Activated CD4-positive, alpha-beta T cell treated with anti-CD3 and anti-CD28 coated beads for 48 hours (primary cell): ENCODE measurements around the gene ZBED4.
"Not testable (repeated sequence)": the region's sequence is repeated elsewhere in the genome, so short reads cannot be mapped to it uniquely, and the experiment has no call there.

Experiments
- DNase-seq: peaks from one replicate; pipeline ENCODE4 v3.0.0-alpha.2; 2020

The ZBED4 gene, protein sequence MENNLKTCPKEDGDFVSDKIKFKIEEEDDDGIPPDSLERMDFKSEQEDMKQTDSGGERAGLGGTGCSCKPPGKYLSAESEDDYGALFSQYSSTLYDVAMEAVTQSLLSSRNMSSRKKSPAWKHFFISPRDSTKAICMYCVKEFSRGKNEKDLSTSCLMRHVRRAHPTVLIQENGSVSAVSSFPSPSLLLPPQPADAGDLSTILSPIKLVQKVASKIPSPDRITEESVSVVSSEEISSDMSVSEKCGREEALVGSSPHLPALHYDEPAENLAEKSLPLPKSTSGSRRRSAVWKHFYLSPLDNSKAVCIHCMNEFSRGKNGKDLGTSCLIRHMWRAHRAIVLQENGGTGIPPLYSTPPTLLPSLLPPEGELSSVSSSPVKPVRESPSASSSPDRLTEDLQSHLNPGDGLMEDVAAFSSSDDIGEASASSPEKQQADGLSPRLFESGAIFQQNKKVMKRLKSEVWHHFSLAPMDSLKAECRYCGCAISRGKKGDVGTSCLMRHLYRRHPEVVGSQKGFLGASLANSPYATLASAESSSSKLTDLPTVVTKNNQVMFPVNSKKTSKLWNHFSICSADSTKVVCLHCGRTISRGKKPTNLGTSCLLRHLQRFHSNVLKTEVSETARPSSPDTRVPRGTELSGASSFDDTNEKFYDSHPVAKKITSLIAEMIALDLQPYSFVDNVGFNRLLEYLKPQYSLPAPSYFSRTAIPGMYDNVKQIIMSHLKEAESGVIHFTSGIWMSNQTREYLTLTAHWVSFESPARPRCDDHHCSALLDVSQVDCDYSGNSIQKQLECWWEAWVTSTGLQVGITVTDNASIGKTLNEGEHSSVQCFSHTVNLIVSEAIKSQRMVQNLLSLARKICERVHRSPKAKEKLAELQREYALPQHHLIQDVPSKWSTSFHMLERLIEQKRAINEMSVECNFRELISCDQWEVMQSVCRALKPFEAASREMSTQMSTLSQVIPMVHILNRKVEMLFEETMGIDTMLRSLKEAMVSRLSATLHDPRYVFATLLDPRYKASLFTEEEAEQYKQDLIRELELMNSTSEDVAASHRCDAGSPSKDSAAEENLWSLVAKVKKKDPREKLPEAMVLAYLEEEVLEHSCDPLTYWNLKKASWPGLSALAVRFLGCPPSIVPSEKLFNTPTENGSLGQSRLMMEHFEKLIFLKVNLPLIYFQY

DNA sequence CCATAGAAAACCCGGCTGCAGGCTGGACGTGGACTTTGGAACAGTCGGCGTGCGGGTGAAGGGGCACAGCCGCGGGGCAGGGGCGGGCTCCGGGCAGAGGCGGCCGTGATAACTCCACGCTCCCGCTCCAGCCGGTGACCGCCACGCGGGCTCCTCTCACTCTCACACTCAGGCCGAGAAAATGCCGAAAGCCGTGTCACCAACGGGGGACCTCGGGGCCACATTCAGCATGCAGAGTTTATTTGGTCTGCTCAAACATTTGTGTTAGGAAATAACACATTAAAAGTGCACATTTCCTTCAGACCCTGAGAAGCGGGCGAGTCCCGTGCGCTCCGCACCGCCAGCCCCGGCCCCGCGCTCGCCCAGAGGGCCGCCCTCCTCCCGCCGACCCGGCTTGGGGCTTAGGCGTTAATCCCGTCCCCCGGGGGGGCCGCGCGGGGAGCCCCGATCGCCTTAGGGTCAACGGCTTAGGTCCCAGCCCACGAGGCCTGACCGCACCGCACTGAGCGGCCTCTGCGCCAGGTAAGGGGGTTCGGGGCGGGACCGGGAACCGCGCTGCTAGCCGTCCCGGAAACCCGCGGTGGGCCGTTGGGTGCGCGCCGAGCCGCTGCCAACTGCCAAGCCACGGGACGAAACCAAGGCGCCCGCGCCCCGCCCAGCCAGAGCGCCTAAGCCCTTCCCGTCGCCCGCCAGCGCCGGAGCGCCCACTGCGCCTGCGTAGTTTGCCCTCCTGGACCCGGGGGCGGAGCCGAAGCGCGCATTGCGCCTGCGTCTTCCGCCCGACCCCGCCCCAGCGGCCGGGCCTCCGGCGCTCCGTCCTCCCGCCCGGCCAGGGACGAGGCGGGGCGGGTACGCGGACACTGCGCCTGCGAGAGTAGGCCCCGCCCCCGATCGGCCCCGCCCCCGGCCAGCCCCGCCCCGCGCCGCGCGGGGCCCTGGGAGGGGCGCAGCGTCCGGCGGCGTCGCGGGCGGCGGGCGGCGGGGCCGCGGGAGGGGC, at the start of gene ZBED4:
TSS of gene ZBED4 (plus strand) at position 947 of the 997 bp plus-strand sequence. CDS start 29,819 bp downstream, outside the sequence.
- peak; percentile 99 for DNase-seq

DNA sequence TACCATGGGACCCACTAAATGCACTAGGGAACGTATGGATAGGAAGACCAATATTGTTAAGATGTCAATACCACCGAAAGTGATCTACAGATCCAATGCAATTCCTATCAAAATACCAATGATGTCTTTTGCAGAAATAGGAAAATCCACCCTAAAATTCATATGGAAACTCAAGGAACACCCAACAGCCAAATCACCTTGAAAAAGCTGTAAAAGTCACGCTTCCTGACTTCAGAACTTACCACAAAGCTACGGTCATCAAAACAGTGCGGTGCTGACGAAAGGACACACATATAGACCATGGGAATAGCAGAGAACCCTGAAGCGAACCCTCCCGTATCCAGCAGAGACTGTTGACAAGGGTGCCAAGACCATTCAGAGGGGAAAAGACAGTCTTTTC, 46.5 kb upstream of the ZBED4 start:
- no peak for DNase-seq

DNA sequence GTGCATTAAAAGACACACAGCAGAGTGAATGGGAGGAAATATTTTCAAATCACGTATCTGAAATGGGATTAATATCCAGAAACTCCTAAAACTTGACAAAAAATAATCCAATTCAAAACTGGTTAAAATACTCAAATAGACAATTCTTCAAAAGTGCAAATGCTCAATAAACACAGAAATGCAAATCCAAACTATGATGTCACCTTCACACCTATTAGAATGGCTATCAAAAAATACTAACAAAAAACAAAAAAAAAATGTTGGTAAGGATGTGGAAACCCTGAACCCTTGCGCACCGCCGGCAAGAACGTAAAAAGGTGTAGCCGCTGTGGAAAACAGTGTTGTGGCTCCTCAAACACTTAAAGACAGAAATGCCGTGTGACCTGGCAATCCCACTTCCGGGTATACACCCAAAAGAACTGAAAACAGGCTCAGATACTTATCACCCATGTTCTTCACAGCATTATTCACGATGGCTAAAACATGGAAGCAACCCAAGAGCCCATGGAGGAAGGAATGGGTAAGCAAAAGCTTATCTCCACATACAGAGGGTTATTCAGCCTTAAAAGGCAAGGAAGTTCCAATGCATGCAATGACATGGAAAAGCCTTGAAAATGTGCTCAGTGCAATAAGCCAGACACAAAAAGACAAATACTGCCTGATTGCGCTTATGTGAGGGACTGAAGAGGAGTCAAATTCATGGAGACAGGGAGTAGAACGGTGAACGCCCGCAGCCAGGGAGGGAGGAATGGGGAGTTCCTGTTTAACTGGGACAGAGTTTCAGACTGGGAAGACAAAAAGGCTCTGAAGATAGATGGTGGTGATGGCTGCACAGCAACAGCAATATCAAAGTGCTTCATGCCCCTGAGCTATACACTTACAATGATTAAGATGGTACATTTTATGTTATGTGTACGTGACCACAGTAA, 45.6 kb upstream of the ZBED4 start:
- peak; percentile 43 for DNase-seq

DNA sequence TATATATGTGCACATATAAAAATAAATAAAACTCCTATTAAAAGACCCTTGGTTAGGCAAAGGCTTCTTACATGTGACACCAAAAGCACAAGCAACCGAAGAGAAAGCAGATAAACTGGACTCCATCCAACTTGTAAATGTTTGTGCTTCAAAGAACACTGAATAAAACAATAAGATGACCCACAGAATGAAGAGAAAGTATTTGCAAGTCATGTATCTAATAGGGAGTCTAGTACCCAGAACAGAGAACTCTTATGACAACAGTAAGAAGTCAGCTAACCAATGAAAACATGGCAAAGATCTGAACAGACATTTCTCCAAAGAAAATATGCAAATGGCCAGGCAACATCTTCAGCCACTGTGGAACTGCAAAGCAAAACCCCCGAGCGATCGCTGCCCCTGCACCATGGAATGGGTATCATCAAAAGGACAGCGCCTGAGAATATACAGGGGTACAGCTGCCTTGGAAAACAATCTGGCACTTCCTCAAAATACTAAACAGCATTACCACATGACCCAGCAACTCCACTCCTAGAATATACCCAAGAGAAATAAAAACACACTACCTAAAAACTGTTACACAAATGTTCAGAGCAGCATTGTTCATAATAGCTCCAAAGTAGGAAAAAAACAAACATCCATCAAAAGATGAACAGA, 43.2 kb upstream of the ZBED4 start:
- DNase-seq: no peak

DNA sequence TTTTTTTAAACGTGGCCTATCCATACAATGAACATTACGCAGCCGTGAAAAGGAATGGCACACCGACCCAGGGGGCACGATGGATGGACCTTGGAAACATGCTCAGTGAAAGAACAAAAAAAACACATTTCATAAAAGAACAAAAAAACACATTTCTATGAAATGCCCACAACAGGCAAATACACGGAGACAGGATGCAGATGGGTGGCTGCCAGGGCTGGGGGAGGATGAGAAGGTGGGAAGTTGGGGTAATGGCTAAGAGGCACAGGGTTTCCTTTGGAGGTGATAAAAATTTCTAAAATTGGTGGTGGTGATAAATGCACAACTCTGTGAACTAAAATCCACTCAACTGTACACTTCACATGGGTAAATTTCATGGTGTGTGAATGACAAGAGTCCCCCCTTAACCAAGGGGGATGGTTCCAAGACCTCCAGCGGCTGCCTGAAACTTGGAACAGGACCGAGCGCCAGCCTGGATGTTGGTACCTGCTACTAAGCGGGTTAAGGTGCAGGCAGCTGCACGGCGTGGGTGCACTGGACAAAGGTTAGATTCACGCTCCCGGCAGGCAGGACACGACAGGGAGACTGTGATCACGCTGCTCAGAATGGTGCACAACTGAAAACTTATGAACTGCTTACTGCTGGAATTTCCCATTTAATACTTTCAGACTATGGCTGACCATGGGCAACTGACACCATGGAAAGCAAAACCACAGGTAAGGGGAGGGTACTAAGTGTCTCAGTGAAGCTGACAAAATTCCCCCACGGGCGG, 42.4 kb upstream of the ZBED4 start:
- DNase-seq: no peak

DNA sequence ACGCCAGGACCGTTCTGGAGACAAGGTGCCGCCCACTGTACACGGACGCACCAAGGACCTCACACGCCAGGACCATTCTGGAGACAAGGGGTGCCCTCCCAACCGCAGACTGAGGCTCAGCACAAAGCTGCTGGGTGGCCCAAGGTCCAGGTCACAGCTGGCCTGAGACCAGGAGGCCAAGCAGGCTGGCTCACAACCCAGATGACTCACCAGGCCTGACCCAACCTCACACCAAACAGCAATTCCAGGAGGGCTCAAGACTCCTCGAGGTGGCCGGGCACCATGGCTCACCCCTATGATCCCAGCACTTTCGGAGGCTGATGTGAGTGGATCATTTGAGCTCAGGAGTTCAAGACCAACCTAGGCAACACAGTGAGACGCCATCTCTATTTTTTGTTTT, 40.8 kb upstream of the ZBED4 start:
- no peak for DNase-seq

DNA sequence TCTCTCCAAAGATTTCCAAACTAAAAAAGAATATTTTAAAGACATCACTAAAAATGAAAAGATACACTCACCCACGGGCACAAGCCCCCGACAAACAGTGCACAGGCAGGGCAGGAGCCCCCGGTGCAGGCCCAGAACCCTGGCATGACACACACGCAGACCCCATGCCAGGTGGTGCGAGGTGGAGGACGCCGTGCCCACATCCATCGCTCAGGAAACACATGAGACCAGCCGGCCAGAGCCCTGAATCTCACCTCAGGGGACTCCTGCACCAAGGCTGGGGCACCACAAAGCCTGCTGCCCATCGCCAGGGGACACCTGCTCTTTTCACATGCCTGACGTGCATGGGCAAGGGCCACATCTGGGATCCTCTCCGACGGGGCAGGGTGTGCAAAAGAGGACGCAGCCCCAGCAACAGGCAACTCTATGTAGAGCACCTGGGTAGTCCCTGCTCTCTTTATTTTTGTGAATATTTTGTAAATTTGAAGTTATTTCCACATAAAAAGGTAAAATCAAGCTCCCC, 39.4 kb upstream of the ZBED4 start:
- DNase-seq: no peak

DNA sequence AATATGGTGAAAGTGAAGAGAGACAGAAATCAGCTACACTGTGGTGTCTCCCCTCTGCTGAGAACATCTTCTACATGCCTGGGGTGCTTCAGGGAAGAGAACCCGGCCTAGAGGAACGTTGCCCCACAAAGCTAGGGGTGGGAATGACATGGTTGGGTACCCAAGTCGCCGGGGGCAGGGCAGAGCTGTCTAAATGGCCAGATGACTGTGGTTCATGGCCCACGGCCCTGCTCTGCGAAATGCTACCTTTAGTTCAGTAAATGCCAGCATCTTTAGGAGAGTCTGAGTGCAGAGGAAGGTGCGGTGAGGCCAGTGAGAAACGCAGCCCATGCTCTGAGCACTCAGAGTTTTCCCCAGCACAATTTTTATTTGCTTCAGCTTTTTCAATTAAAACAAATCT, 38.8 kb upstream of the ZBED4 start:
- no peak for DNase-seq

DNA sequence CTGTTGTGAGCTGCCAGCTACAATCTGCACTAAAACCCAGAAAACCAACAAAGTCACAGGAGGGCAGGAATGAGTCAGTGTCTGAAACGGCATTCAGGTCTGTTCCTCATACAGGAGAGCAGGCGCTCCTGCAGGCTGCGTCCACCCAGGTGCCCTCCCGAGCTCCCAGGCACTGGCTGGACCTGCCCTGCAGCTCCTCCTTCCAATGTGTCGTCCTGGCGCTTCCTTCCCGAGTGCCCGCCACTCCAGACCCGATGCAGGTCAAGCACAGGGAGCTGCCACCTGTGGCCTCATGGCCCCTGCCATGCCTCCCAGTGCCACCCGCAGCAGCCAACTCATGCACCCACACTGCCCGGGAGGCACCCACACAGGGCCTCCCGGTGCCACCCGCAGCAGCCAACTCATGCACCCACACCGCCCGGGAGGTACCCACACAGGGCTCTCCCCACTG, 38.0 kb upstream of the ZBED4 start:
- peak; percentile 25 for DNase-seq

DNA sequence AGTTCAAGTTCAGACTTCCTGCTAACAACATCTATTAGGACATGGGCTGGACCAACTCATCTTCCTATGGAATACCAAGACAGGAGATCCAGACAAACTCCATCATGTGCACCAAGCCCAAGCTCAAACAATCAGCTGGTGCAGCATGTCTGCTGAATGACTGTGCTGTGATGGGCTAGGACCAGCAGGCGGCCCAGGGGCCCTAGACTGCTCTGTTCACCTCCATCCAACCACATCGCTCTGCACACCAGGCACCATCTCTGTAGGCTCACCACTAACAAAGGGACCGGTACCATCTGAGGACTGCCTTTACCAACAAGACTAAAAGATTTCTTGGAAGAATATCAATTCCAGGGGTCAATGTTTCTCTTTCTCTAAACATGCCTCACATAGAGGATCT, 36.3 kb upstream of the ZBED4 start:
- no peak for DNase-seq

DNA sequence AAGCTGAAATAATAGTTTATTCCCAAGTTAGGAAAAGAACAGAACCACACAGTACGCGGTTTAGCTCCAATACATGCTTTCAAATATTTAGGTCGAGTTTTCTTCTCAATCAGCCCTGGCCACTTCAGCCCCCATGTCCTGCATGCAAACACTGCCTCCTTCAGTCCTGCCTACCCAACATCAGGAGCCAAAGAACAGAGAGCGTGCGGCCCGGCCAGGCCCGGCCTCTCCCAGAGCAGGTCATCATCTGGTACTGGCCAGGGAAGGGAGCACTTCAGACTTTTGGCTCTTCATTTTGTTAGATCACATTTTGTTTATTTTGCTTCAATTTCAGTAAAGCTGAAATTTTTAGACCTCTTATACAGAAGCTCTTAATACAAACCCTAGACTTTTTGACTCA, 32.7 kb upstream of the ZBED4 start:
- no peak for DNase-seq

DNA sequence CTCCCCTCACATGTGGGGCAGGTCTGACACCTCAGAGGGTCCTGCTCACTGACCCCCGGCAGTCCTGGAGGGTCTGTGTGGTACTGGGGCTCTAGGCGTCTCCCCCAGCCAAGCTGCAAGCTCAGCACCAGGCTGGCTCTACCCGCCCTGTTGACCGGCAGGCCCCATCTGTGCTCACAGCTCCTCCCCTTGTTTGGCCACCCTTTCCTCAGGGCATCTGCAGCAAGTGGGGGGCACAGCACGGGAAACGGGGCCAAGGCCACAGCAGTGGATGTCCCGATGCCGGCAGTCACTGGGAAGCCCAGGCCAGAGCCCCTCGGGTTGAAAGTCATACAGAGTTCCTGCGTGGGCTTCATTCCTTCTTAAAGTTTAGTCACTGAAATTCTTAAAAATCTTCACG, 31.9 kb upstream of the ZBED4 start:
- not testable (repeated sequence) for DNase-seq

DNA sequence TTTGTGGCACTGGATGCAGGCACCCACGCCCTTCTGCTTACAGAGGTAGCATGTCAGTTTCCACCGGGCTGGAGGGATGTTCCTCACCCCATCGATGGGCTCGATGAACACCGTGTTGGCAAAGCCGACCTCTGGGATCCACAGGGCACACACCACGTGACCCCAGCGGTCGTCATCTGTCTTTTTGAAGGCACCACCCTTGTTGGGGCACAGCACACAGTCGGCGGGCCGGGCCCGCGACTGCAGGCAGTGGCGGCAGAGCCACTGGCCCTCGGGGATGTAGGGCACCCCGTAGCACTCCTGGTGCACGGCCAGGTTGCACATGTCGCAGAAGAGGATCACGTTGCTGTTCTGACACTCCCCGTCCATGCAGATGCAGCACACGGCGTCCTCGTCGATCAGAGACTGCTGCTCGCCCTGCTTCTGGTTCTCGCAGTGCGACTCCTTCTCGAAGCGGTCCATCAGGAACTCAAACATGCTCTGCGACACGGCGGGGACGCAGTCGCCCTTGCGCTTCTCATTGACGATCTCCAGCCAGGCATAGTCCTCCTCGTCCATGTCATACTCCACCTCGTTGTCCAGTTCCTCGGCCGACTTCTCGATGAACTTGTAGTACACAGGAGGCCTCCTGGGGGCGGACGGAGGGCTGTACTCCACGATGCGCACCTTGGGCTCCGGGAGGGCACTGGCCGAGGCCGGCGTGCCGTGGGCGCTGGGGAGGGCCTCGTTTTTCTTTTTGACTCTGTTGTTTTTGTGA, 30.2 kb upstream of the ZBED4 start:
- DNase-seq: no peak

DNA sequence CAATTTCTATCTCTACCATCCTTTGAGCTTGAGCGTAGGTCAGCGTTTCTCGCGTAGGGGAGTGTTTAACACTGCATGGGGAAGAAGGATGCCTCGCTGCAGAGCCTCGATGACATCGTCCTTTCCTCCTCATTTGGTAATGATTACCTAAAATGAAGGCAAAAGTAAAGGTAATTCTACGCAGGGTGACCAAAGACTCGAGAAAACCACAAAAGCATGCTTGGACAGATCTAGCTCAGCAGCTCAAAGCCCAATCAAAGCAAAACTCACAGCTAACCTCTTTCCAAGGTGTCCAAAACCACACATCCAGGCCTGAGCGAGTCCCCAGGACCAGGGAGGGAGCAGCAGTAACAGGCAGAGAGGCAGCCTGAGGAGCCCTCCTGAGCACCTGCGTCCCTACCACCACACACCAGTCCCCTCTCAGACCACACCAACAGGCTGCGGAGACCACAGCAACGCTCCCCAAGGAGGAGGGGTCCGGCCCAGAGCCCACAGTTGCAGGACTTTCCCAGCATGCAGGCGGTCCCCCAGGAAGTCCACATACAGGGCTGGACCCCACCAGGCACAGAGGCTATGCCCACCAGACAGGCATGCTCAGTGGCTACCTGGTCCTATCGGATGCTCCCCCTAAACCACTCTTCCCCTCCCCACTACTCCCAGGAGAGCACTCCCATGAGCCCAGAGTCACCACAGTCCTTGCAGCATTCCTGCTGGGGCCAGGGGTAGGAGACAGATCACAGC, 29.3 kb upstream of the ZBED4 start:
- DNase-seq: no peak

DNA sequence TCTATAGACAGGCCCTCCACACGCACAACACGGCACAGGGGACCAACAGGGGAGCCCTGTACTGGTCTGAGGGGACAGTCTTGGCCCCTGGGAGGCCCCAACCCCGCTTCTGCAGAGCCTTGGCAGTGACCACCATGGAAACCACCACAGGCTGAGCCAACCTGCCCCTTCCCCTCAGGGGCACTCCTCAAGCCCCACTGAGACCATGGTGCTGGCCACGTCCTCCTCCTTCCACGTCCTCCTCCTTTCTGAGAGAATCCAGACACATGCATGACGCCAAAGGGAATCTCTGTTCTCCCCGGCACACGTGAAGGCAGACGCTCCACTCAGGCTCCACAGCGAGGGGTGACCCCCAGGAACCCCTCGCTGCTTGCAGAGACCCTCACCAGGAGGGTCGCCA, 28.7 kb upstream of the ZBED4 start:
- DNase-seq: no peak

DNA sequence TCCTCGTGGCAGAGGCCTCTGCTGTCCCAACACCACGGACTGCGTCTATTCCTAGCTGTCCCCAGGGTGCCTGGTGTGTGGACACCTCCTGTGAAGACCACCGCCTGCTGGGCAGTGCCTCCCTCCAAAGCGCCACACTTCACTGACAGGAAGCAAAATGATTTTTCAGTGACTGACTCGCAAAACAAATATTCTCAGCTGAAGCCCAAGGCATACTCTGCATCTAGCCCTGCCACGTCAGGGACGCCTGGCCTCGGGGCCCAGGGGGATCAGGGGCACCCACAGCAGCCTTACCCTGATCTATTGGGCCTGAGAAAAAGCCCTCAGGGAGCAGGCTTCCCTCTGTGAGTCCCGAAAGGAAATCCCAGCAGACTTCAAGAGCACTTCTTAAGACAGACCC, 28.2 kb upstream of the ZBED4 start:
- no peak for DNase-seq

DNA sequence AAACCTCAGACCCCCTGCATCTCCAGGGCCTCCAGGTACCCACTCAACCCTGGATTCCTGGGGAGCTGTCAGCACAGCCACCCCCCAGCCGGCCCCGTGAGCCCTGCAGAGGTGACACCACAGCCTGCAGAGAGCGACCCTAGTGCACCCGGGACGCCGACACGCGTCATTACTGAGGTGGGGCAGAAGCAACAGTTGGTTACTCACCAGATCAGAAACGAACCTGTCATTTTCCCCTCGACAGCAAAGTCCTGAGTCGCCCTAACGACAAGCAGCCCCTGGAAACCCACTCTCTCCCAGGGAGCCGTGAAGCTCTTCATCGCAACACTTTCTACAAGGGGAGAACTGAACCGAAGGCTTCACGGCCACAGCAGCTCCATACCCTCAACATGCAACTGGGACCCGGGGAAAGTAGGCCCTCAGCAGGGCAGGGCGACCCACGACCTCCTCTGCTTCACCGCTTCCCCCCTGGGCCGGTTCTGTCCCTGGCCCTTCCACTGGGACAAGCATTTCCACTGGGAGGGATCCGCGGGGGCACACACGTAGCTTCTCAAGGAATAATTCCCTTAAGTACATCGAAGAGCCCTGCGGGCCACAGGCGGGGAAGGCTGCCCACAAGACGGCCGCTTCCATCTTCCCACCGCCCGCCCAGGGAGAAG, 27.6 kb upstream of the ZBED4 start:
- DNase-seq: peak; percentile 81
